NOMO-1 treated with DMSO at 0.1 percent for 48 hours (cell line): ENCODE measurements around the gene PDSS1.
"Not testable (repeated sequence)": the region's sequence is repeated elsewhere in the genome, so short reads cannot be mapped to it uniquely, and the experiment has no call there.

Experiments
- DNase-seq: peaks from one replicate; lab custom pipeline; 2025; ENCODE audit not compliant: unreplicated experiment; lab: John Stamatoyannopoulos, UW

Gene PDSS1

DNA sequence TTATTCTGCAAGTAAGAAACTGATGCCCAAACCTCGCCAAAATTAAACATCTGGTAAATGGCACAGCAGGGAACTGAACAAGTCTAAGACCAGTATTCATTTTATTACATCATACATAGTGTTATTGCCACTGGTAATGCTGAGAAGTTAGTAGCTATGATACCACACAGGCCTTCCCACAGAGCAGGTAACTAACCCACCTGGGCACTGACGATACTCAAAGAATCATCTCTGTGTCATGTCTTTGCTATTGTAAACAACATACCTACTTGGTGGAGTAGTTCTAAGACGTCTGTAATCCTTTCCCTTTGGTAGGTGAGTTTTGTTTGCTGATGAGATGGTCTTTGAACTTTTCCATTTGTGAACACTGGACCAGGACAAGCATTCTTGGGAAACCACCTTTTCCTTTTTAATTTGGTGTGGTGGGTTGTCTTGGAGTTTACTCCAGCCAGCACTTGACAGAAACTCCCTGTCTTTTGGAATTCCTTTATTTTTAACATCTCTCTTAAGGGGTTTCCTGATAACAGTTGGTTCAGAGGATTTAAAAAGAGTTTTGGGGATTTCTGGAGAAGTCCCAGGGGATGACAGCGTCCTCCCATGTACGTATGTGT is 40.9 kb downstream of the PDSS1 start:
- no peak for DNase-seq

DNA sequence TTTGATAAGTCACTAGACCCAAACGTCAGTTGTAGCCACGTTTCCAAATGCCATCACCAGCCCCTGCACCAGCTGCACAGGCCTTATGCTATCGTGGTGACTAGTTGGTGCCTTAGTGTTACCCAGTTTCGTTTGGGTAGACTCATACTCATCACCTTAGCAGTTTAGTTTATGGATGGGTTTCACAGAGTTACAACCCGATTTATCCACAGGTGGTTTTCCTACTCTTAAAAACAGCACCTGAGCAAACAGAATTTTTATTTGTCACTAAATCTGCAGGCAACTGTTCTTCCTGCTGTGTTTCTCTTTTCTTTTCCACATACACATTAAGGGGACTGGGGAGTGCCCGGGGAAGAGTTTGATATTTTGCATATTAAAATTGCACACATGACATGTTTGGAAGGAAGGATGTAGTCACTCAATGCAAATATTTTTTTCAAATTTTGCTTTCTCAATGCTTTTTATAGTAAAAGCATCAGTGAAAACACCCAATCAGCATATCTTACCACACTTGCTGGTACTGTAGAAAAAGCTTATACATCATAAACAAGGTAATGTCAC is 41.6 kb downstream of the PDSS1 start:
- DNase-seq: no peak

- no peak for DNase-seq
Measured at GRCh38 chr10:26741368-26741767, 43.9 kb downstream of the PDSS1 start.

- DNase-seq: no peak
Measured at GRCh38 chr10:26743091-26743490, 45.6 kb downstream of the PDSS1 start.

DNA sequence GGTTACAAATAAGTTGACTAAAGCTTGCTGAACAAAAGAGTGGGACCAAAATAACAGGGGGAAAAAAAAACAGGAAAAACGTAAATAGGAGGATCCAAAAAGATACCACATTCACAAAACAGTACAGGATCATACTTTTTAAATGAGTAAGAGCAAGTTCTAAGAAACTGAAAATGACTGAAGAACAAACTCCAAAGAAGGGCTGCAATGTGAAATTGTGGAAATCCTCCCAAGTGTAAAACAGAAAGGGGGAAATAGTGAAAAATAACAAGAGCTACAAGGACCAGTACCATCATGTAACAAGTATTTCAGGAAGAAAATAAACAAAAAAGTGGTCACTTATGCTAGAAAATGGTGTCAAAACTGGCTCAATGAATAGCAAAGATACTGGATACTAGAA is 46.3 kb downstream of the PDSS1 start:
- no peak for DNase-seq

DNA sequence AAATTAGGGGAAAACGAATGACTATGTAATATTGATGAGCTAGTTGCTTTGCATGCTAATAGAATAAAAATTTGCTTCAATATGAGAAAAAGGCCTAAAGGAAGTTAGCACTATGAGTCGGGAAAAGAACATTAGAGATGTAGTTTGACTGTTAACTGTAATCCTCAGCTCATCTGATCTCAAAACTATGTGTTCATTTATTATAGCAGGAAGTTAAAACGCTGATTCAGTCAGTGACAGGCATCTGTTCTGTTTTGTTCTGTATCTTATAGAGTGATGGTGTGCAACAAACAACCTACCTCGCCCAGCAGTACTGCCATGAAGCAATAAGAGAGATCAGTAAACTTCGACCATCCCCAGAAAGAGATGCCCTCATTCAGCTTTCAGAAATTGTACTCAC is 48.6 kb downstream of the PDSS1 start:
- DNase-seq: no peak

DNA sequence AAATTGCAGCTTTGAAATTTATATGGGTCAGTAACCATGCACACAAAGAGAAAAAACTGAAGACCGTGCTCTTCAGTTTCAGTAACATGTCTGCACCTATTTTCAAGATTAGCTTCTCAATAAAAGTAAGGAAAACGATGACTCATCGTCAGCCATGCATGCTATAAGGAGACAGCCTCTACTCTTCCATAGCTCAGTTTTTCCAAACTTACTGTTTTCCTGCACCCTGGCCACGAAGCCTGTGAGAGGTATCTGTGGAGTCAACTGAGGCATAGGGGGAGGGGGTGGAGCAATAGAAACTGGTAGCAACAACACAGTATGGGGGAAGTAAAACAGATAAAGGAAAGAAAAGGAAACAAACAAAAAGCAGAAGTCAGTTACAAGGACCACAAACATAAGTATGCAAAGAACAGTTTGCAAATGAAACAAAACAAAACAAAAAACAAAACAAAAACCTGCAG is 58.0 kb downstream of the PDSS1 start:
- peak; percentile 47 for DNase-seq

- no peak for DNase-seq
Measured at GRCh38 chr10:26759008-26759407, 61.5 kb downstream of the PDSS1 start.

GRCh38 chr10:26765549-26765948 is 68.0 kb downstream of the PDSS1 start:
- no peak for DNase-seq

GRCh38 chr10:26770069-26770468 is 72.6 kb downstream of the PDSS1 start:
- DNase-seq: no peak

DNA sequence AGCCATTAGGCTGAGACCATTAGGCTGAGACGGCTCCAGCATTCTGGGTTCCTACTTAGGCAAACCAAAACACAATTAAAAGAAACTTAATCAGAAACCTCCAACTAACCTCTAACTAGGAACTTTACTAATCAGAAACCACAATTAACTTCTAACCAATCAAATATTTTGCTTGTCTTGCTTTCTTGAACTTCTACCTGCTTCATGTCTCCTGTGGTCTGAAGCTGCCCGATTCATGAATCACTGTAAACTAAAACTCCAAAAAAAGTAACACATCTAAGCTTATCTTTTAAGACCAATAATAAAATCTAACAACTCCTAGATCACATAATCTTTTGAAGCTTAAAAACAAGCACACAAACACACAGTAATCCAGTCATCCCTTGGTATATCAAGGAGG is 76.1 kb downstream of the PDSS1 start:
- no peak for DNase-seq

DNA sequence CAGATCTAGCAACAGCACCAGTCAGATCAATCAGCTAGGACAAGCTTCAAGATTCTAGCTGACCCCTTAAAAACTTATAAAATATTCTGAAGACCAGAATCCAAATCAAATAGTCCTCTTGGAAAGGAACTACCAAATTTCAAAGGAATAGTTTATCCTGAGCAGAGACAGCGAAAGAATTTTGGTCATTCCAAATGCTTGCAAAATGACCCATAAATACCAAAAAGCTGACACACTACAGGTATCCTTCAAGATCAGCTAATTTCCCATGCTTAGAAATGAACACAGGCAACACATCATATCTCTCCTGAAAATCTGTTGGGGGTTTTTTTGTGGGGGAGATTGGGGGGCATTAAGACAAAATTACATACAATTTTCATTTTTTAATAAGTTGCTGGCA is 78.8 kb downstream of the PDSS1 start:
- no peak for DNase-seq

- DNase-seq: no peak
Measured at GRCh38 chr10:26777686-26778085, 80.2 kb downstream of the PDSS1 start.

DNA sequence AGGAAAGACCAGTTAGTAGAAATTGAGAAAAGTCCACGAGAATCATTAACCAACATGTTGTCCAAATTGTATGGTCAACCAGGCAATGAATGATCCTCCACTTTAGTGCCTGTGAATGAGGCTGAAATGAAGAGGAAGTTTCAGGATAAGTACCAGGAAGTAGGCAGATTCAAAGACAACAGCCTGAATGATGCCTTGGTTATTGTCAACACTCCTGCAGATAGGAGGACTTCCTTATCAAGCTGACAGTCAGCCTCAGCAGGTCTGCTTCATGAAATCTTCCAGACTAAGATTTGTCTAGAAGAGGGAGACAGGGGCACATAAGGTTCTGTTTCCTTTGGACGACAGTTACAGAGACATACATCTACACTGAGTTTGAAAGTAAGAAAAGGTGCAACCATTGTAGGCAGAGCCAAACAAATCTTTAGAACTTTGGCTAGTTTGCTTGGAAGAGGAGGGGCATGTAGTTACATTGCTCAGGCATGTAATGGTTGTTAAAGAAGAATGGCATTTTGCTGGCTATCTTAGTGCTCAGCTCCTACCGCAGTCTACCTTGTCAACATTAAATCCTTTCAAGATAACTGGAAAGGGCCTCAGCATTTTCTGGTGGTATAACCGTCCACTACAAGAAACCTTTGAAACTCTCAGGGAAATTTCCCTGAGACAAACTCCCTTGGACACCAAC is 81.8 kb downstream of the PDSS1 start:
- no peak for DNase-seq

- DNase-seq: no peak
Measured at GRCh38 chr10:26780106-26780792, 82.7 kb downstream of the PDSS1 start.

- DNase-seq: peak; percentile 51
Measured at GRCh38 chr10:26780793-26781601, 83.5 kb downstream of the PDSS1 start.

DNA sequence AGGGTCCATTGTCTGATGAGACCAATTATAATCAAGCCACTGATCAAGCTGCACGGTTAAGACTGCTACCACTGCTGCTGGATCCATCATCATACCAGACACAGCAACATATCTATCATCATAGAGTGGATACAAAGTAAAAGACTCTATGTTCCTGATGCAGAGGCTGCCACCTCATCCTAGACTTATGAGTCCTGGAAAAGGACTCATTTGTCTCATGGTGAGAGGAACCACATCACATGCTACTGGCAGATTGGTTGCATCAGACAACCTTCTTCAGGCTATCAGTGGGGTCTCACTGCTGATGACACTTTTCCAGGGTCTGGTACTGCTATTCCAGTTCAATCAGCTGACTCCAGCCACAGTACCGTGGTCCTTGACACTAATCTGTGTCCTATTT is 84.3 kb downstream of the PDSS1 start:
- DNase-seq: no peak

DNA sequence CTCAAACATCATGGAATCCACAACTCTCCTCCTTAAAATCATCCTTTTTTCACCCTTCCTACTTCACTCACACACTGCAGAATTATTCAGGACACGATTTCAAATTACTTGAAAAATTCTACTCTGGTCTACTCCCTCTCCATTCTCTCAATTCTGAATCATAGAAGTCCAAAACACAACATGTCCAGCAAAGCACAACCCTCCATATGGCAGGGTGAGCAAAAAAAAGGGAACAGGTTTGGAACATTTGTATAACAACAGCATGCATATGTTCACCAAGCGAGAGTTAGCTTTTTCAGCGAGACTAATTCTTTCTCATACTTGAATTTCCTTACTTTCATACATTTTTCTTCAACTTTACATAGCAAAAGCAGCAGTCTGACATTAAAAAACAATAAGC is 89.9 kb downstream of the PDSS1 start:
- DNase-seq: no peak

DNA sequence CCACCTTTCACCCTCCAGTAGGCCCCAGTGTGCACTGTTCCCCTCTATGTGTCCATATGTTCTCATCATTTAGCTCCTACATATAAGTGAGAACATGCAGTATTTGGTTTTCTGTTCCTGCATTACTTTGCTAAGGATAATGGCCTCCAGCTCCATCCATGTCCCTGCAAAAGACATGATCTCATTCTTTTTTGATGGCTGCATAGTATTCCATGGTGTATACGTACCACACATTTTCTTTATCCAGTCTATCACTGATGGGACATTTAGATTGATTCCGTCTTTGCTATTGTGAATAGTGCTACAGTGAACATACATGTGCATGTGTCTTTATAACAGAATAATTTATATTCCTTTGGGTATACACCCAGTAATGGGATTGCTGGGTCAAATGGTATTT is 92.3 kb downstream of the PDSS1 start:
- not testable (repeated sequence) for DNase-seq

DNA sequence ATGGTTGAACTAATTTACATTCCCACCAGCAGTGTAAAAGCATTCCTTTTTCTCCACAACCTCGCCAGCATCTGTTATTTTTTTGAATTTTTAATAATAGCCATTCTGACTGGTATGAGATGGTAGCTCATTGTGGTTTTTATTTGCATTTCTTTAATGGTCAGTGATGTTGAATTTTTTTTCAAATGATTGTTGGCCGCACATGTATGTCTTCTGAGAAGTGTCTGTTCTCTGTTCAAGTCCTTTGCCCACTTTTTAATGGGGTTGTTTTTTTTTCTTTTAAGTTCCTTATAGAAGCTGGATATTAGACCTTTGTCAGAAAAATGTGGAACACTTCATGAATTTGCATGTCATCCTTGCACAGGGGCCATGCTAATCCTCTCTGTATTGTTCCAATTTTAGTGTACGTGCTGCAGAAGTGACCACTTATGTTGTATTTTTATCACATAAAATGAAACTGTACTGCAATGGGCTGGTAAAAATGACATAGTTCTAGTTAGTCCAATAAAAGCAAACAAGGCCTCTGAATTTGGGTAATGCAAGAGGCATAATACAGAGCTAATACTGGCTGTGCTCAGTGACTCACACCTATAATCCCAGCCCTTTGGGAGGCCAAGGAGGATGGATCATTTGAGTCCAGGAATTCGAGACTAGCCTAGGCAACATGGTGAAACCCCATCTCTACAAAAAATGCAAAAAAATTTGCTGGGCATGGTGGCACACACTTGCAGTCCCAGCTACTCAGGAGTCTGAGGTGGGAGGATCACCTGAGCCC is 92.9 kb downstream of the PDSS1 start:
- DNase-seq: no peak
